OCI-LY7 (cell line): Measurements from ENCODE around the gene ZNF526. TPM values are rescaled to one million over a fixed set of nuclear protein-coding genes. Genes with fewer than 3 reads are reported as not detected.

Experiments used
- BruUV-seq: library from RNA; stranded (reverse); fragments of 400-500 nt; replicated peaks from 2 replicates; lab custom pipeline; 2021; lab: Mats Ljungman, UMichigan
- CTCF ChIA-PET: fragments of 300-600 bp; sonication (Branson Sonifier 250); formaldehyde crosslinking; loops from one replicate; lab custom pipeline; 2022; ENCODE audit warnings: antibody characterized with exemption; ENCODE audit not compliant: unreplicated experiment; lab: Charles Lee
- POLR2A ChIA-PET: fragments of 300-600 bp; sonication (Branson Sonifier 250); formaldehyde crosslinking; loops from one replicate; lab custom pipeline; 2022; ENCODE audit warnings: antibody characterized with exemption; lab: Charles Lee
- DNase-seq: peaks from one replicate; pipeline ENCODE4 v3.0.0-alpha.2; 2015; ENCODE audit warnings: low spot score
- H2AFZ ChIP-seq: fragments of 200-600 bp; sonication (generic), shearing (Covaris generic); 2 replicates; pipeline ENCODE4 v1.6.1; 2014; ENCODE audit warnings: mild to moderate bottlenecking, antibody characterized with exemption, low read length, moderate library complexity
- H3K27ac ChIP-seq: fragments of 200-600 bp; sonication (generic); 2 replicates; pipeline ENCODE4 v1.5.1; 2014; ENCODE audit warnings: mixed run types, low read depth, mild to moderate bottlenecking, moderate library complexity, low read length, inconsistent platforms; ENCODE audit not compliant: poor library complexity, severe bottlenecking
- H3K36me3 ChIP-seq: fragments of 200-600 bp; sonication (generic); 2 replicates; pipeline ENCODE4 v1.6.1; 2014; ENCODE audit warnings: mild to moderate bottlenecking, antibody characterized with exemption, low read length, moderate library complexity, mixed read lengths; ENCODE audit not compliant: insufficient read depth
- H3K4me1 ChIP-seq: fragments of 200-600 bp; sonication (generic); 2 replicates; pipeline ENCODE4 v1.5.1; 2014; ENCODE audit warnings: mild to moderate bottlenecking, low read length; ENCODE audit not compliant: insufficient read depth, poor library complexity, severe bottlenecking
- H3K4me2 ChIP-seq: fragments of 200-600 bp; sonication (generic); 2 replicates; pipeline ENCODE4 v1.6.1; 2014; ENCODE audit warnings: mild to moderate bottlenecking, low read length
- H3K4me3 ChIP-seq: fragments of 200-600 bp; sonication (generic); 2 replicates; pipeline ENCODE4 v1.5.1; 2014; ENCODE audit warnings: mild to moderate bottlenecking, low read depth, low read length; ENCODE audit not compliant: poor library complexity, severe bottlenecking
- H3K79me2 ChIP-seq: fragments of 200-600 bp; sonication (generic); 2 replicates; pipeline ENCODE4 v1.6.1; 2016; ENCODE audit warnings: low read depth, mild to moderate bottlenecking, low read length, moderate library complexity, mixed read lengths; ENCODE audit not compliant: insufficient read depth
- H3K9me2 ChIP-seq: fragments of 200-600 bp; sonication (generic); 2 replicates; pipeline ENCODE4 v1.6.1; 2016; ENCODE audit warnings: mild to moderate bottlenecking, low read length, mixed read lengths; ENCODE audit not compliant: insufficient read depth
- H3K9me3 ChIP-seq: fragments of 200-600 bp; sonication (generic); 2 replicates; pipeline ENCODE4 v1.6.1; 2014; ENCODE audit warnings: mild to moderate bottlenecking, mixed run types, low read length, mixed read lengths
- H4K20me1 ChIP-seq: fragments of 200-600 bp; sonication (generic); 2 replicates; pipeline ENCODE4 v1.6.1; 2014; ENCODE audit warnings: mild to moderate bottlenecking, antibody characterized with exemption, low read length, moderate library complexity, mixed read lengths; ENCODE audit not compliant: insufficient read depth
- EZH2phosphoT487 ChIP-seq: fragments of 200-600 bp; sonication (generic); IDR thresholded peaks from 2 replicates; pipeline ENCODE4 v1.6.1; 2018; ENCODE audit warnings: low read depth, borderline replicate concordance, mild to moderate bottlenecking, mixed run types, antibody characterized with exemption, low read length, moderate library complexity, mixed read lengths
- intact Hi-C: fragments of 100-400 bp; cut with micrococcal nuclease; formaldehyde crosslinking; loops from one replicate; pipeline ENCODE4 v1.10.0; 2022; ENCODE audit not compliant: unreplicated experiment
- total RNA-seq, 2 experiments: library from RNA; depleted of rRNA in 1 of 2; stranded (reverse); fragments of >200 nt in 1 of 2; shearing (Covaris generic) in 1 of 2; gene quantifications; 2 replicates each; pipeline ENCODE4 v1.2.3, GENCODE V29; 2014 to 2022
- TF ChIP-seq, protein P1 (sequence below): fragments of 200-600 bp; sonication (generic); conservative IDR thresholded peaks from 2 replicates; pipeline ENCODE4 v1.5.1; 2014; ENCODE audit warnings: mild to moderate bottlenecking, antibody characterized with exemption, low read length, moderate library complexity, mixed read lengths

Gene ZNF526
- total RNA-seq, 2 experiments from 2014 or later = 9.0 to 12.7 TPM

DNA sequence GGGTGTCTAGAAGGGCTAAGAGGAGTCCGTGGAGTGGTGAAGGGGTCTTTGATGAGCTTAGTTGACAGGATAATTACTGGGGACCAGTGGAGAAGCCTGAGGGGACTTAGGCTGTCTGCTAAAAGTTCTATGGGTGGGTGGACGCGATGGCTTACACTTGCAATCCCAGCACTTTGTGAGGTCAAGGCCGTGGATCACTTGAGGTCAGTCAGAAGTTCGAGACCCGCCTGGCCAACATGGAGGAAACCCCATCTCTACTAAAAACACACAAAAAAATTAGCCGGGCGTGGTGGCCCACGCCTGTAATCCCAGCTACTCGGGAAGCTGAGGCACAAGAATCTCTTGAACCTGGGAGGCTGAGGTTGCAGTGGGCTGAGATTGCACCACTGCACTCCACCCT, 25.1 kb downstream of the ZNF526 start:
- H3K9me2 ChIP-seq = no peaks in the 10 kb centered on the region
- POLR2A ChIA-PET = interaction anchor here (1.2 kb wide), 1 partner anchor 53 kb away, joined by 3 read pairs; no protein-coding TSS in a partner anchor
- intact Hi-C loops = loop anchor here (2.0 kb wide), 1 partner anchor 112 kb away; the partner anchor contains the start of gene POU2F2
- H2AFZ ChIP-seq = no peak overlapping the region; the same call in 1 of the 2 replicates
- peak overlapping the region; percentile 77 for H3K27ac ChIP-seq
- no peaks in the 10 kb centered on the region for H4K20me1 ChIP-seq
- CTCF ChIA-PET = no interaction called here
- H3K4me1 ChIP-seq = peaks cover 33% of the 10 kb centered on the region
- peak overlapping the region; percentile 92 for H3K4me3 ChIP-seq
- H3K9me3 ChIP-seq = no peaks in the 10 kb centered on the region
- peaks cover 18% of the 10 kb centered on the region for H3K79me2 ChIP-seq
- TF ChIP-seq, protein P1, sequence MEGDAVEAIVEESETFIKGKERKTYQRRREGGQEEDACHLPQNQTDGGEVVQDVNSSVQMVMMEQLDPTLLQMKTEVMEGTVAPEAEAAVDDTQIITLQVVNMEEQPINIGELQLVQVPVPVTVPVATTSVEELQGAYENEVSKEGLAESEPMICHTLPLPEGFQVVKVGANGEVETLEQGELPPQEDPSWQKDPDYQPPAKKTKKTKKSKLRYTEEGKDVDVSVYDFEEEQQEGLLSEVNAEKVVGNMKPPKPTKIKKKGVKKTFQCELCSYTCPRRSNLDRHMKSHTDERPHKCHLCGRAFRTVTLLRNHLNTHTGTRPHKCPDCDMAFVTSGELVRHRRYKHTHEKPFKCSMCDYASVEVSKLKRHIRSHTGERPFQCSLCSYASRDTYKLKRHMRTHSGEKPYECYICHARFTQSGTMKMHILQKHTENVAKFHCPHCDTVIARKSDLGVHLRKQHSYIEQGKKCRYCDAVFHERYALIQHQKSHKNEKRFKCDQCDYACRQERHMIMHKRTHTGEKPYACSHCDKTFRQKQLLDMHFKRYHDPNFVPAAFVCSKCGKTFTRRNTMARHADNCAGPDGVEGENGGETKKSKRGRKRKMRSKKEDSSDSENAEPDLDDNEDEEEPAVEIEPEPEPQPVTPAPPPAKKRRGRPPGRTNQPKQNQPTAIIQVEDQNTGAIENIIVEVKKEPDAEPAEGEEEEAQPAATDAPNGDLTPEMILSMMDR = no peak
- no peak for TF ChIP-seq EZH2phosphoT487
- DNase-seq = no peak
- H3K4me2 ChIP-seq = peak overlapping the region; percentile 59
- no TSS peak for BruUV-seq
- H3K36me3 ChIP-seq = peaks cover 31% of the 10 kb centered on the region

DNA sequence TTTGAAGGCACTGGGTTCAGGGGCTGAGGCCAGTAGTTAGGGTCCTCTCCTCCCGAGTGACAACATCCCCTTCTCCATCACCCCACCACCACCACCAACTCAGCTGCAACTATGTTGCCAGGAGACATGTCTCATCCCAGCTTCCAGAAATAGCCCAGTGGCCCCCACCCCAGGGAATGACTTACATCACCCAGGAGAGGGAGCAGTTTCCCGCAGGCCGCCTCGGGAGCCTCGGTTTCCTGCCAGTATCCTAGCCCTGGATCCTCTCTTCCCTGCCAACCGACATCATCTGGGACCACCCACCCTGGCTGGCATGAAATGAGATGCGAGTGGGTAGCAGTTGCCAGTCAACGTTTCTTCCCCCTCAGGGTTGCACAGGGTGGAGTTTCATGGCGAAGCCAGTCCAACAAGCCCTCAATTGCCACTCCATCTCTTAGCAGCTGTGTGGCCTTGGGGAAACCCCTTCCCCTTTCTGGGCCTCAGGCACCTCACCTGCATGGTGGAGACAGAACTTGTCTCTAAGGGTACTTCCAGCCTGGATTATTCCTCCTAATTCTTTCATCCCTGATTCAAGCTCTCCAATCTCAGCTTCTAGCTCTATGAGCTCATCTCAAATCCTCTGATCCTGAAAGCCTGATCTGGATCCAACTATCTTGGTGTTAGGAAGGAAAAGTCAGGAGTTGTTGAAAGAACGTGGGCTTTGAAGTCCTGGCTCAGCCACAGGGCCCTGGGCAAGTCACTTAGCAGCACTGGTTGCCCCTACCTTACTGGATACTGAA, 26.2 kb downstream of the ZNF526 start:
- no TSS peak for BruUV-seq
- TF ChIP-seq EZH2phosphoT487 = no peak
- TF ChIP-seq, protein P1 = no peak
- POLR2A ChIA-PET = interaction anchor here (0.5 to 1.0 kb wide), 2 partner anchors 32 to 80 kb away, joined by 3 read pairs; no protein-coding TSS in a partner anchor
- intact Hi-C loops = no loop called here
- H3K4me2 ChIP-seq = no peak overlapping the region
- peaks cover 7% of the 10 kb centered on the region for H3K79me2 ChIP-seq
- H3K4me3 ChIP-seq = no peak overlapping the region
- no peak for DNase-seq
- H3K27ac ChIP-seq = peak overlapping the region; percentile 12
- CTCF ChIA-PET = no interaction called here
- no peaks in the 10 kb centered on the region for H3K9me2 ChIP-seq
- peaks cover 22% of the 10 kb centered on the region for H3K4me1 ChIP-seq
- no peak overlapping the region for H2AFZ ChIP-seq
- H3K9me3 ChIP-seq = no peaks in the 10 kb centered on the region
- H4K20me1 ChIP-seq = no peaks in the 10 kb centered on the region
- peaks cover 29% of the 10 kb centered on the region for H3K36me3 ChIP-seq
